Measurements from ENCODE around the gene NDUFS2. TPM values are rescaled to one million over a fixed set of nuclear protein-coding genes. Genes with fewer than 3 reads are reported as not detected.

The NDUFS2 gene
- total RNA-seq, 4 donors from 2014 or later, result 82.6 to 209 (median 144) TPM

GRCh38 chr1:161179698-161180097 lies 22.5 kb upstream of the NDUFS2 start:
- no peak overlapping the region for H3K4me3 ChIP-seq
- no peak for DNase-seq
- in situ Hi-C loops (cut with MboI; ENCODE audit: low pct_ligation_motif_present in 1 of 4, low pct_unique_long_range_greater_than_20kb in 1 of 4, low sequenced_read_pairs in 3 of 4), result no loop called here
- peaks cover 0 to 34% (median 16%) of the 10 kb centered on the region in 4 donors for H3K4me1 ChIP-seq
- no peaks in the 10 kb centered on the region for H3K27me3 ChIP-seq
- TF ChIP-seq POLR2A (IDR thresholded peaks at IDR 0.05), result no peak
- TF ChIP-seq, protein P1, sequence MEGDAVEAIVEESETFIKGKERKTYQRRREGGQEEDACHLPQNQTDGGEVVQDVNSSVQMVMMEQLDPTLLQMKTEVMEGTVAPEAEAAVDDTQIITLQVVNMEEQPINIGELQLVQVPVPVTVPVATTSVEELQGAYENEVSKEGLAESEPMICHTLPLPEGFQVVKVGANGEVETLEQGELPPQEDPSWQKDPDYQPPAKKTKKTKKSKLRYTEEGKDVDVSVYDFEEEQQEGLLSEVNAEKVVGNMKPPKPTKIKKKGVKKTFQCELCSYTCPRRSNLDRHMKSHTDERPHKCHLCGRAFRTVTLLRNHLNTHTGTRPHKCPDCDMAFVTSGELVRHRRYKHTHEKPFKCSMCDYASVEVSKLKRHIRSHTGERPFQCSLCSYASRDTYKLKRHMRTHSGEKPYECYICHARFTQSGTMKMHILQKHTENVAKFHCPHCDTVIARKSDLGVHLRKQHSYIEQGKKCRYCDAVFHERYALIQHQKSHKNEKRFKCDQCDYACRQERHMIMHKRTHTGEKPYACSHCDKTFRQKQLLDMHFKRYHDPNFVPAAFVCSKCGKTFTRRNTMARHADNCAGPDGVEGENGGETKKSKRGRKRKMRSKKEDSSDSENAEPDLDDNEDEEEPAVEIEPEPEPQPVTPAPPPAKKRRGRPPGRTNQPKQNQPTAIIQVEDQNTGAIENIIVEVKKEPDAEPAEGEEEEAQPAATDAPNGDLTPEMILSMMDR (IDR thresholded peaks at IDR 0.05), result no peak
- TF ChIP-seq EP300 (IDR thresholded peaks at IDR 0.05; ENCODE audit: low read depth), result no peak
- TF ChIP-seq POLR2AphosphoS5 (IDR thresholded peaks at IDR 0.05), result no peak
- no peak overlapping the region for H3K27ac ChIP-seq
- 96 to 100% methylated on average over 1 to 3 of the region's 3 CpGs for WGBS, 2 donors (ENCODE audit: low coverage in 1 of 2)
- H3K9me3 ChIP-seq, result no peaks in the 10 kb centered on the region
- intact Hi-C loops (cut with DNase I; ENCODE audit: low total_unique reads), result no loop called here
- H3K36me3 ChIP-seq, result peaks cover 0 to 3% (median 0%) of the 10 kb centered on the region in 4 donors

- no peak for DNase-seq
- H3K27ac ChIP-seq, result no peak overlapping the region
- in situ Hi-C loops (cut with MboI; ENCODE audit: low pct_ligation_motif_present in 1 of 4, low pct_unique_long_range_greater_than_20kb in 1 of 4, low sequenced_read_pairs in 3 of 4) (no loop called here), intact Hi-C loops (cut with DNase I; ENCODE audit: low total_unique reads) (no loop called here)
- 20 to 81% methylated on average over 1 of the region's 1 CpG for WGBS, 2 donors (ENCODE audit: low coverage in 1 of 2)
- no peaks in the 10 kb centered on the region for H3K36me3 ChIP-seq
- TF ChIP-seq, protein P1 (IDR thresholded peaks at IDR 0.05), result no peak
- TF ChIP-seq POLR2A (IDR thresholded peaks at IDR 0.05), result no peak
- TF ChIP-seq EP300 (IDR thresholded peaks at IDR 0.05; ENCODE audit: low read depth), result no peak
- no peak for TF ChIP-seq POLR2AphosphoS5 (IDR thresholded peaks at IDR 0.05)
- H3K27me3 ChIP-seq, result no peaks in the 10 kb centered on the region
- no peak overlapping the region for H3K4me3 ChIP-seq
- peaks cover 0 to 36% (median 15%) of the 10 kb centered on the region in 4 donors for H3K4me1 ChIP-seq
- no peaks in the 10 kb centered on the region for H3K9me3 ChIP-seq
These were observed 21.5 kb upstream of the NDUFS2 start for GRCh38 chr1:161180639-161181038.

DNA sequence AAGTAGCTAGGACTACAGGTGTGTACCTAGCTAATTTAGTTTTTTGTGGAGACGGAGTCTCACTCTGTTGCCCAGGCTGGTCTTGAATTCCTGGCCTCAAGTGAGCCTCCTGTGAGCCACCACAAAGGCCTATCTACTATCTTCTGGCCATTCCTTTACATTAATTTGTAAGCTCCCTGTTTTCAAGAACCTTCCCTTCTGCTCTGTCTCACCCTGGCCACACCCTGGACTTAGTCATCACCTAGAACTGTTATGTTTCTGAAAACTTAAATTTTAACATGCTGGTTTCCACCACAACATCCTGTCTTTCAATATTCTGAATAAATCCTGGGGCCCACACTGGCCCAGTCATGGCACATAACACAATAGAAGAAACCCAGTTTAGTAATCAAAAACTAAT lies 20.0 kb upstream of the NDUFS2 start:
- Histone ChIP-seq H3K4me1 (peaks cover 0 to 34% (median 3%) of the 10 kb centered on the region in 4 donors), H3K36me3 (no peaks in the 10 kb centered on the region), H3K27me3 (no peaks in the 10 kb centered on the region), H3K9me3 (no peaks in the 10 kb centered on the region), H3K27ac (peak overlapping the region; percentile 32 to 66 (median 53)), H3K4me3 (no peak overlapping the region)
- TF ChIP-seq POLR2AphosphoS5 (IDR thresholded peaks at IDR 0.05) (no peak), EP300 (IDR thresholded peaks at IDR 0.05; ENCODE audit: low read depth) (no peak)
- intact Hi-C loops (cut with DNase I; ENCODE audit: low total_unique reads) (no loop called here), in situ Hi-C loops (cut with MboI; ENCODE audit: low pct_ligation_motif_present in 1 of 4, low pct_unique_long_range_greater_than_20kb in 1 of 4, low sequenced_read_pairs in 3 of 4) (no loop called here)
- no peak for DNase-seq
- WGBS, 2 donors (ENCODE audit: low coverage in 1 of 2), result 87% methylated on average over 1 of the region's 1 CpG; no CpG with 5 or more reads in 1 of the 2 donors

GRCh38 chr1:161185282-161185682 lies 16.9 kb upstream of the NDUFS2 start:
- H3K4me1 ChIP-seq, result peaks cover 0 to 27% (median 0%) of the 10 kb centered on the region in 4 donors
- no peaks in the 10 kb centered on the region for H3K36me3 ChIP-seq
- intact Hi-C loops (cut with DNase I; ENCODE audit: low total_unique reads), result no loop called here
- no peaks in the 10 kb centered on the region for H3K27me3 ChIP-seq
- H3K27ac ChIP-seq, result peak overlapping the region; percentile 70 to 76 (median 72)
- no peaks in the 10 kb centered on the region for H3K9me3 ChIP-seq
- peak; percentile 83 for DNase-seq
- WGBS, 2 donors (ENCODE audit: low coverage in 1 of 2), result 16 to 26% methylated on average over 3 of the region's 3 CpGs
- no peak overlapping the region for H3K4me3 ChIP-seq
- TF ChIP-seq, protein P1 (IDR thresholded peaks at IDR 0.05), result no peak
- TF ChIP-seq POLR2A (IDR thresholded peaks at IDR 0.05) (no peak), POLR2AphosphoS5 (IDR thresholded peaks at IDR 0.05) (peak in 1 of 3 donors; percentile 17), EP300 (IDR thresholded peaks at IDR 0.05; ENCODE audit: low read depth) (no peak)
- in situ Hi-C loops (cut with MboI; ENCODE audit: low pct_ligation_motif_present in 1 of 4, low pct_unique_long_range_greater_than_20kb in 1 of 4, low sequenced_read_pairs in 3 of 4), result no loop called here
